Measurements from ENCODE around the gene HNRNPH2. TPM values are rescaled to one million over a fixed set of nuclear protein-coding genes. Genes with fewer than 3 reads are reported as not detected.

HNRNPH2 gene
- total and polyA plus RNA-seq, 3 experiments from 2014 or later: 21.3 to 78.7 (median 22.0) TPM

DNA sequence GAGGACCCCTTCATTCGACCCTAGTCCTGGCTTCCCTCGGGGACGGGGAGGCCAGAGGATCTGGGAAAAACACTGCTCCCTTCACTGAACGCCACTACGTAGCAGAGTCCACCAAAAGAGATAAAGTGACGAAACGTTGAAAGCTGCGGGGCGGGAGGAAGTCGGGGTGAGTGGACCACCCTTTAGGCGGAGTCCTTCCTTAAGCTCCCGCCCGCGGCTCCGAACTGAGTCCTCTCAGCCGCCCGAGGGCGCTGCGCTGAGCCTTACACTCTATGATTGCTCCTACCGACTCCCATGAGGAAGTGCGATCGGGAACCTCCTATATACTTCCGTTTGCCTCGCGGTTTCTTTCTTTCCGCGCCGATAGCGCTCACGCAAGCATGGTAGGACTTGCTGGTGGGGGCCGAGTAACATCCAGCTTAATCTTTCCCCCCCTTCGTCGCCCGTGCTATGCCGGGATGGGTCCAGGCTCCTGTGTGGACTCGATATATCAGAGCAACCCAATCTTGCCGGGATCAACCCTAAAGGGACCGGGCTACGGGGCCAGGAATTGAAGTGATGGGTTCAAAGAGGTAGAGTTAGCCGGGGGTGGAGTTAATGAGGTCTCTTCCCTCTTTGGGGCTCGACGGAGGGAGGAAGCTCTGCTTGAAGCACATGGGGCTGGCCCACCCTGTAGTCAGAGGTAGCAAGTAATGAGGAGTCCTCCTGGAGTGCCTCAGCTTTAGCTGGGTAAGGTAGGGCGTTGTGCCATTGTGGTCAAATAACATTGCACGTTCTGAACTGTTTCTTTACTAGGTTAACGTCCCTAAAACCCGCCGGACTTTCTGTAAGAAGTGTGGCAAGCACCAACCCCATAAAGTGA lies 17.1 kb upstream of the HNRNPH2 start, which contains the start of gene RPL36A:
RPL36A (plus strand) TSS at position 348 of the 862 bp plus-strand sequence; CDS start at position 381, 33 bp downstream.
- Mint-ChIP-seq H3K9me3 (no peaks in the 10 kb centered on the region), H3K27ac (peak within 1 kb of the TSS; percentile 91 to 99 (median 97)), H3K4me3 (peak within 1 kb of the TSS; percentile 93 to 100 (median 96)), H3K36me3 (peaks cover 0 to 42% (median 0%) of the 10 kb centered on the region in 3 donors), H3K4me1 (peaks cover 24 to 42% (median 29%) of the 10 kb centered on the region in 3 donors), H3K27me3 (peaks cover 0 to 1% of the 10 kb centered on the region in 2 donors)
- peaks cover 9% of the 10 kb centered on the region for H3K4me1 ChIP-seq (ENCODE audit: insufficient read depth, low read length)
- ChIA-PET CTCF (interaction anchor here (0.7 to 2.7 kb wide), 9 partner anchors 10 to 541 kb away, joined by 3 to 25 read pairs (median 5); partner anchors contain the start of genes TIMM8A and ZMAT1), POLR2A (interaction anchor here (0.5 to 1.5 kb wide), 4 partner anchors 27 to 541 kb away, joined by 6 to 13 read pairs (median 10); partner anchors contain the start of genes TIMM8A and ZMAT1)
- no peaks in the 10 kb centered on the region for H3K27me3 ChIP-seq (ENCODE audit: insufficient read depth, low read length, poor library complexity, severe bottlenecking)
- no peaks in the 10 kb centered on the region for H3K9me3 ChIP-seq (ENCODE audit: low read length)
- H3K36me3 ChIP-seq (ENCODE audit: insufficient read depth, low read length): peaks cover 8% of the 10 kb centered on the region
- H3K4me3 ChIP-seq (ENCODE audit: low read length): peak within 1 kb of the TSS; percentile 65
- H3K27ac ChIP-seq (ENCODE audit: low read depth, low read length): peak within 1 kb of the TSS; percentile 65
- peak; percentile 63 to 85 (median 75) for DNase-seq

DNA sequence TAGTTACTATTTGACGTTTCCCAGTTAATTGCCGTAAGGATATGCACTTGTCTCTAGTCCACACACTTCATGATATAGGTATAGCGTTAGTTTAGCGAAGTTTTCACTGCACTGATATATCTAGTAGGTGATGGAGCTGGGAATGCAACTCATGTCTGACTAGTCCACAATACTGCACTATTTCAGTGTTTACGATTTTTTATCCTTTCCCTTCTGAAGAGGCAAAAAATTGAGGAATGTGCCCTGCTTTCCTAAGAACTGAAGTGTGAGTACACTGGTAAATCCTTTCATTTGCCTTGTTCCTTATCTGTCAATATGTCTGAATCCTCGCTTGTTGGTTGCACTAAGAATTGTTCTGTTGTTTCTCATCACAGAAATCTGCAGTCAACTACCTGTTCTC lies 16.2 kb upstream of the HNRNPH2 start:
- no peaks in the 10 kb centered on the region for H3K9me3 ChIP-seq (ENCODE audit: low read length)
- peak overlapping the region; percentile 91 to 99 (median 97) for H3K27ac Mint-ChIP-seq
- peaks cover 8% of the 10 kb centered on the region for H3K36me3 ChIP-seq (ENCODE audit: insufficient read depth, low read length)
- H3K27me3 Mint-ChIP-seq: peaks cover 0 to 1% of the 10 kb centered on the region in 2 donors
- H3K4me1 ChIP-seq (ENCODE audit: insufficient read depth, low read length): peaks cover 9% of the 10 kb centered on the region
- peaks cover 24 to 42% (median 29%) of the 10 kb centered on the region in 3 donors for H3K4me1 Mint-ChIP-seq
- CTCF ChIA-PET: interaction anchor here (1.5 to 2.7 kb wide), 2 partner anchors 9 to 25 kb away, joined by 7 to 25 read pairs; no protein-coding TSS in a partner anchor
- POLR2A ChIA-PET: no interaction called here
- peak overlapping the region; percentile 65 for H3K4me3 ChIP-seq (ENCODE audit: low read length)
- no peaks in the 10 kb centered on the region for H3K9me3 Mint-ChIP-seq
- no peaks in the 10 kb centered on the region for H3K27me3 ChIP-seq (ENCODE audit: insufficient read depth, low read length, poor library complexity, severe bottlenecking)
- DNase-seq: no peak
- peaks cover 0 to 46% (median 0%) of the 10 kb centered on the region in 3 donors for H3K36me3 Mint-ChIP-seq
- peak overlapping the region; percentile 65 for H3K27ac ChIP-seq (ENCODE audit: low read depth, low read length)
- peak overlapping the region; percentile 93 to 100 (median 96) for H3K4me3 Mint-ChIP-seq

DNA sequence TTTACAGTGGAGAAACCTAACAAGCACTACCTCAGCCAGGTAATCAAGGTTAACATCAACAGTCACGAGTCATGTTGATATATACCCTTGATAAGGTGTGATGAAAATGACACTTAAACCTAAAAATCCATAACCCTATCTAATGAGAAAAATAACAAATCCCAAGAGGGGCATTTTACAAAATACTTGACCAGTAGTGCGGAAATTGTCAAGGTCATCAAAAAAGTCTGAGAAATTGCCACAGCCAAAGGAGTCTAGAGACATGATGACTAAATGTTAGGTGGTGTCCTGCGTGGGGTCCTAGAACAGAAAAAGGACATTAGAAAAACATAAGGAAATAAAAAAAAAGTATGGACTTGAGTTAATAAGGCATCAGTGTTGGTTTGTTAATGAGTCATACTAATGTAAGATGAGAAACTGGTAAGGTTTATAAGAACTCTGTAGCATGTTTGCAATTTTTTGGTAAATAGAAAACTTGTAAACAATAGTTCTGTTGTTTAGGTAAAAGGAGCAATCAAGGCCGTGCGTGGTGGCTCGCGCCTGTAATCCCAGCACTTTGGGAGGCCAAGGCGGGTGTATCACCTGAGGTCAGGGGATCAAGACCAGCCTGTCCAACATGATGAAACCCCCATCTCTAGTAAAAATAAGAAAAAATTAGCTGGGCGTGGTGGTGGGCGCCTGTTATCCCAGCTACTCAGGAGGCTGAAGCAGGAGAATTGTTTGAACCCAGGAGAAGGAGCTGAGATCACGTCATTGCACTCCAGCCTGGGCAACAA lies 14.3 kb upstream of the HNRNPH2 start:
- Histone ChIP-seq H3K9me3 (ENCODE audit: low read length) (no peaks in the 10 kb centered on the region), H3K36me3 (ENCODE audit: insufficient read depth, low read length) (peaks cover 8% of the 10 kb centered on the region), H3K27ac (ENCODE audit: low read depth, low read length) (no peak overlapping the region), H3K4me3 (ENCODE audit: low read length) (no peak overlapping the region), H3K27me3 (ENCODE audit: insufficient read depth, low read length, poor library complexity, severe bottlenecking) (no peaks in the 10 kb centered on the region), H3K4me1 (ENCODE audit: insufficient read depth, low read length) (peaks cover 9% of the 10 kb centered on the region)
- H3K4me3 Mint-ChIP-seq: no peak overlapping the region
- peaks cover 24 to 42% (median 29%) of the 10 kb centered on the region in 3 donors for H3K4me1 Mint-ChIP-seq
- peaks cover 0 to 1% of the 10 kb centered on the region in 2 donors for H3K27me3 Mint-ChIP-seq
- no peaks in the 10 kb centered on the region for H3K9me3 Mint-ChIP-seq
- ChIA-PET CTCF (no interaction called here), POLR2A (no interaction called here)
- DNase-seq: no peak
- peak overlapping the region in 7 of 8 donors; percentile 30 to 99 (median 87) for H3K27ac Mint-ChIP-seq
- peaks cover 0 to 49% (median 0%) of the 10 kb centered on the region in 3 donors for H3K36me3 Mint-ChIP-seq

DNA sequence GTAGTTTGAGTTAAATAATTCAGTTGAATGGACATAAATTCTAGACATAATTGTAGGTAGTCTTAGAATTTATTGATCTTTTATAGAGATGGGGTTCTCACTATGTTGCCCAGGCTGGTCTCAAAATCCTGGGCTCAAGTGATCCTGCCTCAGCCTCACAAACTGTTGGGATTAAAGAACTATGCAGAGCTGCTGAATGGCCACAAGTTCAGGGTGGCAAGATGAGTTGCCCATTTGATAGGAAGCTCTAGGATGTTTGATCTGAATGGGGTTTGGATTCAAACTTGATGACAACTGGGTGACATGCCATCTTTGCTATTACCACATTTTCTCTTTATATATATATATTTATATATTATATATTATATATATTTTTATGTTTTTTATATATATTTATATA lies 13.7 kb upstream of the HNRNPH2 start:
- ChIA-PET POLR2A (no interaction called here), CTCF (no interaction called here)
- H3K27me3 Mint-ChIP-seq: peaks cover 0 to 1% of the 10 kb centered on the region in 2 donors
- H3K36me3 Mint-ChIP-seq: peaks cover 0 to 49% (median 0%) of the 10 kb centered on the region in 3 donors
- Histone ChIP-seq H3K9me3 (ENCODE audit: low read length) (no peaks in the 10 kb centered on the region), H3K4me3 (ENCODE audit: low read length) (no peak overlapping the region), H3K36me3 (ENCODE audit: insufficient read depth, low read length) (peaks cover 8% of the 10 kb centered on the region), H3K27me3 (ENCODE audit: insufficient read depth, low read length, poor library complexity, severe bottlenecking) (no peaks in the 10 kb centered on the region), H3K27ac (ENCODE audit: low read depth, low read length) (no peak overlapping the region), H3K4me1 (ENCODE audit: insufficient read depth, low read length) (peaks cover 9% of the 10 kb centered on the region)
- H3K4me3 Mint-ChIP-seq: no peak overlapping the region
- peak overlapping the region in 4 of 8 donors; percentile 26 to 99 (median 52) for H3K27ac Mint-ChIP-seq
- peaks cover 24 to 42% (median 29%) of the 10 kb centered on the region in 3 donors for H3K4me1 Mint-ChIP-seq
- DNase-seq: no peak
- H3K9me3 Mint-ChIP-seq: no peaks in the 10 kb centered on the region

DNA sequence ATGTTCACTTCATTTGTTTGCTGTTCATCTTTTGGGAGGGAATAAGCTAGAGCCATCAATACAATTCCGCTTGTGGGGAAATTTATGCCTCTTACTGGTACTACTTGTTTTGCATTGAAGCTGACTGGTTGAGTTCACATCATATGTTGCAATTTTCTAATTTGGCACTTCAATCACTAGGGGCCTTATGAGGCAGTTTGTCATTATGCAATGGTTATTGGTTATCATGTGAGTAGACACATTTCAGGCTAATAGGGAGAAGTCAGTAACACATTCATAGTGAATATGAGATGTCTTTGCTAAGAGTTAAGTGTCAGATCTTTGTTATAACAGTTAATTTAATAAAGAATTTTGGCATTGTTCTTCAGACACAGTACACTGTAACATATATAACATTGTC lies 12.2 kb upstream of the HNRNPH2 start:
- Histone ChIP-seq H3K9me3 (ENCODE audit: low read length) (no peaks in the 10 kb centered on the region), H3K4me3 (ENCODE audit: low read length) (no peak overlapping the region), H3K4me1 (ENCODE audit: insufficient read depth, low read length) (peaks cover 9% of the 10 kb centered on the region), H3K36me3 (ENCODE audit: insufficient read depth, low read length) (peaks cover 8% of the 10 kb centered on the region), H3K27ac (ENCODE audit: low read depth, low read length) (no peak overlapping the region), H3K27me3 (ENCODE audit: insufficient read depth, low read length, poor library complexity, severe bottlenecking) (no peaks in the 10 kb centered on the region)
- ChIA-PET CTCF (no interaction called here), POLR2A (interaction anchor here (0.7 kb wide), 1 partner anchor 62 kb away, joined by 3 read pairs; no protein-coding TSS in a partner anchor)
- Mint-ChIP-seq H3K9me3 (no peaks in the 10 kb centered on the region), H3K27ac (peak overlapping the region in 6 of 8 donors; percentile 0 to 69 (median 6)), H3K27me3 (peaks cover 0 to 1% of the 10 kb centered on the region in 2 donors), H3K4me1 (peaks cover 24 to 37% (median 29%) of the 10 kb centered on the region in 3 donors), H3K4me3 (no peak overlapping the region), H3K36me3 (peaks cover 0 to 56% (median 0%) of the 10 kb centered on the region in 3 donors)
- no peak for DNase-seq

DNA sequence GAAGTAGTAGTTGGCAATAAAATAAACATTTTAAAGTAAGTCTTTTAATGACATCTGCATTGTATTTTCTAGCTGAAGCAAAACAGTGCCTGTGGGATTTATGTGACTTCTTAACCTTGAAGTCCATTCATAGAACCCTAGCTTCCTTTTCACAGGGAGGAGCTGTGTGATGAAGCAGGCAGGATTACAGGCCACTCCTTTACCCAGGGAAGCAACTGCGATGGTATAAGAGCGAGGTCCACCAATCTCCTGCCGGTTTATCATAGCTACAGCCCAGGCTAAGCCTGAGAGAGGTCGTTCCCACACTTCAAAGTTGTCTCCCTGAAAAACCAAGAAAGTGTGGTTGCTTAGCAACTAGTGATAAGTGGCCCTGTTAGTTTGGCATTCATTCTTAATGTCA lies 10.2 kb upstream of the HNRNPH2 start:
- H3K27ac Mint-ChIP-seq: no peak overlapping the region
- POLR2A ChIA-PET: no interaction called here
- peaks cover 5 to 20% (median 11%) of the 10 kb centered on the region in 3 donors for H3K4me1 Mint-ChIP-seq
- Histone ChIP-seq H3K4me3 (ENCODE audit: low read length) (no peak overlapping the region), H3K4me1 (ENCODE audit: insufficient read depth, low read length) (no peaks in the 10 kb centered on the region), H3K9me3 (ENCODE audit: low read length) (no peaks in the 10 kb centered on the region), H3K36me3 (ENCODE audit: insufficient read depth, low read length) (peaks cover 5% of the 10 kb centered on the region), H3K27me3 (ENCODE audit: insufficient read depth, low read length, poor library complexity, severe bottlenecking) (no peaks in the 10 kb centered on the region), H3K27ac (ENCODE audit: low read depth, low read length) (no peak overlapping the region)
- CTCF ChIA-PET: no interaction called here
- H3K4me3 Mint-ChIP-seq: no peak overlapping the region
- no peak for DNase-seq
- peaks cover 0 to 4% of the 10 kb centered on the region in 2 donors for H3K27me3 Mint-ChIP-seq
- H3K9me3 Mint-ChIP-seq: no peaks in the 10 kb centered on the region
- peaks cover 0 to 53% (median 2%) of the 10 kb centered on the region in 3 donors for H3K36me3 Mint-ChIP-seq

DNA sequence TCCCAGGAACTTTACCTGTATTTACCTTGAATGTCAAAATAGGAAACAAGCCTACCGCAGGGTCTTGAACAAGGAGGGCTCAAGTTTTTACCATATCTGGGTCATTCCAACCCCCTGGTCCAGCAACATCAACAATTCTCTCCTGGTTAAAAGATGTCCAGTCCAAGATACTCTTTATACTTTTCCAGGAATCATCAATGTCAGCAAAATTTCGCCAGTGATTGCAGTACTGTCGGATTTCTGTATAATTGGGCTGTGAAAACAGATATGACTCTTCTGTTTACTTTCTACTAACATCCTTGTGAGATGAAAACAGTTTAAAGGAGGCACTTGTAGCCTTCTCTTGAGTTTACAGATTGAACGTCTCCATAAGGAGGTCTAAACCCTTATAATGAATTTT lies 9.3 kb upstream of the HNRNPH2 start:
- Mint-ChIP-seq H3K9me3 (no peaks in the 10 kb centered on the region), H3K4me1 (peaks cover under 1 to 12% (median 2%) of the 10 kb centered on the region in 3 donors), H3K27me3 (peaks cover 0 to 2% of the 10 kb centered on the region in 2 donors), H3K36me3 (peaks cover 0 to 48% (median 2%) of the 10 kb centered on the region in 3 donors), H3K4me3 (no peak overlapping the region), H3K27ac (peak overlapping the region in 1 of 8 donors; percentile 6)
- Histone ChIP-seq H3K4me3 (ENCODE audit: low read length) (no peak overlapping the region), H3K27me3 (ENCODE audit: insufficient read depth, low read length, poor library complexity, severe bottlenecking) (no peaks in the 10 kb centered on the region), H3K36me3 (ENCODE audit: insufficient read depth, low read length) (peaks cover 1% of the 10 kb centered on the region), H3K9me3 (ENCODE audit: low read length) (no peaks in the 10 kb centered on the region), H3K27ac (ENCODE audit: low read depth, low read length) (no peak overlapping the region), H3K4me1 (ENCODE audit: insufficient read depth, low read length) (no peaks in the 10 kb centered on the region)
- ChIA-PET POLR2A (no interaction called here), CTCF (no interaction called here)
- no peak for DNase-seq

All from CD8-positive, alpha-beta memory T cell (primary cell).